Activated CD4-positive, alpha-beta T cell treated with anti-CD3 and anti-CD28 coated beads, Interleukin-2, amount 50 U/mL, for 16 hours (primary cell): ENCODE measurements around the gene BCL7B.
"Not testable (repeated sequence)": the region's sequence is repeated elsewhere in the genome, so short reads cannot be mapped to it uniquely, and the experiment has no call there.

Experiments
- DNase-seq: peaks from one replicate; pipeline ENCODE4 v3.0.0-alpha.2; 2020

BCL7B gene

GRCh38 chr7:73557397-73558257 is at the start of gene BCL7B:
Gene BCL7B (minus strand): TSS chr7:73557690. CDS start chr7:73557578, 112 bp downstream.
- DNase-seq = peak; percentile 75

GRCh38 chr7:73605601-73606220 is 48.2 kb upstream of the BCL7B start:
- DNase-seq = no peak

GRCh38 chr7:73602721-73603651 is 45.5 kb upstream of the BCL7B start:
- DNase-seq = no peak

- DNase-seq = no peak
Measured at GRCh38 chr7:73599916-73600315, 42.4 kb upstream of the BCL7B start.

- DNase-seq = no peak
Measured at GRCh38 chr7:73599151-73599882, 41.8 kb upstream of the BCL7B start.

- no peak for DNase-seq
Measured at GRCh38 chr7:73597978-73598782, 40.7 kb upstream of the BCL7B start.

- DNase-seq = no peak
Measured at GRCh38 chr7:73596191-73597065, 38.9 kb upstream of the BCL7B start.

- no peak for DNase-seq
Measured at GRCh38 chr7:73595358-73595757, 37.9 kb upstream of the BCL7B start.

- DNase-seq = no peak
Measured at GRCh38 chr7:73593207-73594045, 35.9 kb upstream of the BCL7B start.

- no peak for DNase-seq
Measured at GRCh38 chr7:73586911-73587310, 29.4 kb upstream of the BCL7B start.

GRCh38 chr7:73585196-73585595 is 27.7 kb upstream of the BCL7B start:
- no peak for DNase-seq

- DNase-seq = no peak
Measured at GRCh38 chr7:73582664-73583202, 25.2 kb upstream of the BCL7B start.

GRCh38 chr7:73581006-73581405 is 23.5 kb upstream of the BCL7B start:
- not testable (repeated sequence) for DNase-seq

GRCh38 chr7:73578342-73579128 is 21.0 kb upstream of the BCL7B start, which contains the start of gene TBL2:
Gene TBL2 (minus strand): TSS chr7:73578579. CDS start chr7:73578549, 30 bp downstream.
- DNase-seq = peak; percentile 99

GRCh38 chr7:73577627-73578341 is 20.3 kb upstream of the BCL7B start:
- DNase-seq = no peak

- DNase-seq = no peak
Measured at GRCh38 chr7:73573791-73574190, 16.3 kb upstream of the BCL7B start.

- no peak for DNase-seq
Measured at GRCh38 chr7:73573276-73573675, 15.8 kb upstream of the BCL7B start.

- DNase-seq = no peak
Measured at GRCh38 chr7:73572767-73573186, 15.3 kb upstream of the BCL7B start.
